GM19240 (cell line): Measurements from ENCODE around the gene CRADD.

Experiments
- DNase-seq: peaks from one replicate; pipeline ENCODE4 v3.0.0; 2011; ENCODE audit warnings: low spot score; ENCODE audit not compliant: insufficient read length

Gene CRADD

DNA sequence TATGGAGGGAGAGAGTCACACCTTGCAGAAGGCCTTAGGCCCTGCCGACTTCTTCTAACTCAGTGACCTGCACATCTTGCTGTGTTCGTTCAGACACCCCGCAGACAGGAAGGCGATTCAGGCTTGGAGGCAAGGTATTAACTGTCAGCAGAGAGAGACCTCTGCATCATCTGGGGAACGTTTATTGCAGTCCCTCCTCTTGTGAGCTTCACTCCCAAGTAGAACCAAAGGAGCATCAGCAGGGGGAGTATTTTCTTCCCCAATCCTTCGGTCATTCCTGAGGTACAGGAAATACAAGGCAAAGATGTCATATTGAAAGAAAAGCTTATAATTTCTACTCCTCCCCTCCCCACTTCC, 217.9 kb downstream of the CRADD start:
- no peak for DNase-seq

GRCh38 chr12:93896427-93896826, 219.3 kb downstream of the CRADD start:
- no peak for DNase-seq

- DNase-seq, result no peak
Measured at GRCh38 chr12:93896952-93897351, 219.8 kb downstream of the CRADD start.

DNA sequence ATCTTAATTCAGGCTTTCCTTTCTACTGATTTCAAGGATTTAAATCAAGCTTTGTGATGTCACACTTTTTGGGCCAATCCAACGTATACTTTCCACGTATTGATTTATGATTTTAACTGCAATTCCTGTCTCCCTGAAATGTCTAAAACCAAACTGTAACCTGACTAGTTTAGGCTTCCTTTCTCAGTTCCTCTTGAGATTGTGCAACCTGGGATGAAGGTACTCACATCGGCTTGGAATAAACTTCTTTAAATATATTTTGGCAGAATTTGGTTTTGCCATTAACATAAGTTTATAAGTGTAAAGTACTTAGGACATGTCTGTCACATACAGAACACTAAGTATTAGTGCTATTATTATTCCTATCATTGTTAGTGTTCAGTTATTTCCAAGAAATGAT, 224.6 kb downstream of the CRADD start:
- no peak for DNase-seq

DNA sequence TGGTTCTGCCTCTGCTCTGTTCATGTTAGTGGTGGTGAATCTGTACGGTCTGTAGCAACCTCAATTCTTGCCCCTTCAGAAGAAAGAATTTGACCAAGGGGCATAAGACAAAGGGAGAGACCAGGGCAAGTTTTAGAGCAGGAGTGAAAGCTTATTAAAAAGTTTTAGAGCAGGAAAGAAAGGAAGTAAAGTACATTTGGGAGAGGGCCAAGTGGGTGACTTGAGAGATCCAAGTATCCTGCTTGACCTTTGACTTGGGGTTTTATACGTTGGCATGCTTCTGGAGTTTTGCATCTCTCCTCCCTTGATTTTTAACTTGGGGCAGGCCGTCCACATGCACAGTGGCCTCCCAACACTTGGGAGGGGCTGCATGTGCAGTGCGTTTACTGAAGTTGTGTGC, 225.0 kb downstream of the CRADD start:
- DNase-seq, result no peak

DNA sequence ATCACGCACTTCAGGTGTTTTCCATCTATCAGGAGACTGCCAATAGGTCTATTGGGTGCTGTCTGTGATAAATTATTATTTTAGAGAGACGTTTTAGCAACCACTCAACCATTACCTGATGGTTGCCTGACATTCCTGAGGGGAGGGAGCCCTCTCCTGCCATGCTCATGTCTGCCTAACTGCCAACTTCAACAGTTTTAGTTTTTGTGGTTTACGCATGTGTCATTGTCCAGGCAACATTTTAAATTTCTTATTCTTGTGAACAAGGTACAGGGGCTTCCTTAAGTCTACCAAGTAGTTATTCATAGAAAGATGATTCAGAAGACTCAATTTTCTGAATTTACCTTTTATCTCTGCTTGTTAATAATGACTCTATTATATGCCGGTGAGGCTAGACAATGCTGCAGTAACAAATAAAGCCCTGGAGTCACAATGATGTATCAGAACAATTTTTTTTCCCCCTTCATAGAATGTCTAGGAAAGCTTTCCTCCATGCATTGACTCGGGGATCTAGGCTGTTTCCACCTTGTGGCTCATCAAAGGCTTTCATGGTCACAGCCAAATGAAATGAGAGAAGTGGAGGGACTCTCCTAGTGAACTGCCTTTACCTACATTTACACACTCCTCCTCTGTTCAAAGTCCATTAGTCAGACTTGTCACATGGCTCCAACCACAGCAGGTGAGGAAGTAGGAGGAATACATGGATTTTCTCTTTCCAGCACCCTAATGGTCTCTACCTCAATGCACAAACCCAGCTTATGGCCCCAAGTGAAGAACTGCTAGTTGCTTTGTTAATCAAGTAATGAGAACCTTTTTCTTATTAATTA, 225.8 kb downstream of the CRADD start:
- no peak for DNase-seq

GRCh38 chr12:93904124-93904523, 226.9 kb downstream of the CRADD start:
- DNase-seq, result no peak

DNA sequence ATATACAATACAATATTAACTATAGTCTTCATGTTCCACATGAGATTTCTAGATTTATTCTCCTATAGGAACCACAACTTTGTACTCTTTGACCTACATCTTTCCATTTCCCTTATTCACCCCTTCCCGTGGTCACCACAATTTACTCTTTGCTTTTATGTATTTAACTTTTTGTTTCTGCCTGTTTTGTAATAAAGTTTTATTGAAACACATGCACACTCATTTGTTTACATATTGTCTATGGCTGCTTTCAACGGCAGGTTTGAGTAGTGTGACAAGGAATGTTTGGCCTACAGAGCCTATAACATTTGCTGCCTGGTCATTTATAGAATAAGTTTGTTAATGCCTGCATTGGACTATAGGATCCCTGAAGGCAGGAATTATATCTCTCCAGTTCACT, 231.1 kb downstream of the CRADD start:
- no peak for DNase-seq

GRCh38 chr12:93908846-93909567, 231.8 kb downstream of the CRADD start:
- DNase-seq, result no peak

DNA sequence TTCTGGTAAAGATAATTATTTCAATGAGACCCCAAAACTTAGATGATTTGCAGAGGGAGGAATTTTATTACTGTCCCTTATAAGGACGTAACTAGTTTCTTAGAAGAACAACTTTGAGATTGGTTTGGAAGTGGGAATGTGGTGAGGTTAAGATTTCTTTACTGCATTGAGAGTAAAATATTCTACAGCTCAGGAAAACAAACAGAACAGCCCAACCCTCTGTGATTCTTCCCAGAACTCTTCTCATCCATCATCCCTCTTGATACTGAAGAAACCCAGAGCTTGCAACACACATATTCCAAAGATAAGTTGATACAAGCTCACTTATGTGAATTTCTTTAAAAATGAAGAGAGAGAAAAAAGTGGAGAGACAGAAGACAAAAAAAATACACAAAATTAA, 234.2 kb downstream of the CRADD start:
- no peak for DNase-seq

DNA sequence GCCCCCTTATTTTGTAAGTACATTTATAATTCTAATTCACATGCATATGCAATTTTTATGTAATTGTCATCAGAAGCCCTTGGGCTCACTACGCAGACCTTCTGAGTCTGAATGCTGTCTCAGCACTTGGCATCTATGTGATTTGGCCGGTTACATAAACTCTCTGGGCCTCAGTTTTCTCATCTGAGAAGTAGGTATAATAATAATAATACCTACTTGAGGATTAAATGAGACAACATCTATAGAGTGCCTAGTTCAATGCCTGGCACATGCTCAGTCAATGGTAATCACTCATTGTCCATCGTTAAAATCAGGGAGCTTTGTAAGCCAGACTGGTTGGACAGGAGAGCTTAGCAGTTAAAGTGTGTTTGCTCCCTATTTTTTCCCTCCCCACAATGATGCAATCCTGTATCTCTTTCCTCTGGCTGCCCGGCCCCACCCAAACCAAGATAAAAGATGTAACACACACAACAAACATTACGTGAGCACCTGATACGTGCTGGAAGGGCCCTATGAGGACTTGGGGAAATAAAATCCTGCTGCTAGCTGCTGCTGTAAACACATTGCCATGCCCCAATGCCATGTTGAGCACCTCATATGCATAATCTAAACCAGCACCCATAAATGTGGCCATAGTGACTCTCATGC, 235.0 kb downstream of the CRADD start:
- DNase-seq, result no peak

DNA sequence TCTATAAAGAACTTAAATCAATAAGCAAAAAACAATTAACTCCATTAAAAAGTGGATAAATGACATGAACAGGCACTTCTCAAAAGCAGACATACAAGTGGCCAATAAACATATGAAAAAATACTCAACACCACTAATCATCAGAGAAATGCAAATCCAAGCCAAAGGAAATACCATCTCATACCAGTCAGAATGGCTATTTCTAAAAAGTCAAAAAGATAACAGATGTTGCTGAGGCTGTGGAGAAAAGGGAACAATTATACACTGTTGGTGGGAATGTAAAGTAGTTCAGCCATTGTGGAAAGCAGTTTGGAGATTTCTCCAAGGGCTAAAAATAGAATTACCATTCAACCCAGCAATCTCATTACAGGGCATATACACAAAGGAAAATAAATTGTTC, 236.7 kb downstream of the CRADD start:
- no peak for DNase-seq

DNA sequence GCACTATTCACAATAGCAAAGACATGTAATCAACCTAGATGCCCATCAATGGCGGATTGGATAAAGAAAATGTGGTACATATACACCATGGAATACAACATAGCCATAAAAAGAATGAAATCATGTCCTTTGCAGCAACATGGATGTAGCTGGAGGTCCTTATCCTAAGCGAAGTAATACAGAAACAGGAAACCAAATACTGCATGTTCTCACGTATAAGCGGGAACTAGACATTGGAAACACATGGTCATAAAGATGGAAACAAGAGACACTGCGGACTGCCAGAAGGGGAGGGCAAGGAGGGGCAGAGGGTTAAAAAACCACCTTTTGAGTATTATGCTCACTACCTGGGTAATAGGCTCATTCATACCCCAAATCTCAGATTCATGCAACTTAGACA, 237.1 kb downstream of the CRADD start:
- DNase-seq, result no peak

DNA sequence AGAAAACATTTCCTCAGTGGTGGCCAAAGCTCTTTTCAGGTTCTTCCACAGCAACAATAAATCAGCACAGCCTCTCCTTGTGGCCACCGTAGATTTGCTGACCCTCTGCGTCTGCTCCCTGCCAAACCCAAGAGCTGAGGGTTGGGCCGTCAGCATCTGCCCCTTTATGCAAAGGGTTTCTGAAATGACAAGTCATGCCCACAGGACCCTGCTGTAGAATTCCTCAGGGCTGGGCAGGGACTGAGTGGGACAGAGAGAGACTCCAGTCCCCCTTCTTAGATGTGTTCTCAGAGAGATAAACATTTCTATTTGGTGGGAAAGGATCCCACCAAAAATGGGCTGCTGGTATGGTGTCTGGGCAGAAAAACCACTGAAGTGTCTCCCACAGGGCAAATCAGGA, 238.2 kb downstream of the CRADD start:
- DNase-seq, result no peak

- DNase-seq, result no peak
Measured at GRCh38 chr12:93916402-93916801, 239.2 kb downstream of the CRADD start.

GRCh38 chr12:93918262-93918661, 241.1 kb downstream of the CRADD start:
- no peak for DNase-seq

DNA sequence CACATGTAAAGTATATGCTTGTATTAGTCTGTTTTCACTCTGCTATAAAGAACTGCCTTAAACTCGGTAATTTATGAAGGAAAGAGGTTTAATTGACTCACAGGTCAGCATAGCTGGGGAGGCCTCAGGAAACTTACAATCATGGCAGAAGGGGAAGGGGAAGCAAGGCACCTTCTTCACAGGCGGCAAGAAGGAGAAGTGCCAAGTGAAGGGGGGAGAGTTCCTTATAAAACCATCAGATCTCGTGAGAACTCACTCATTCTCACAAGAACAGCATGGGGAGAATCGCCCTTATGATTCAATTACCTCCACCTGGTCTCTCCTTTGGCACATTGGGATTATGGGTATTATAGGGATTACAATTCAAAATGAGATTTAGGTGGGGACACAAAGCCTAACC, 241.7 kb downstream of the CRADD start:
- DNase-seq, result no peak

DNA sequence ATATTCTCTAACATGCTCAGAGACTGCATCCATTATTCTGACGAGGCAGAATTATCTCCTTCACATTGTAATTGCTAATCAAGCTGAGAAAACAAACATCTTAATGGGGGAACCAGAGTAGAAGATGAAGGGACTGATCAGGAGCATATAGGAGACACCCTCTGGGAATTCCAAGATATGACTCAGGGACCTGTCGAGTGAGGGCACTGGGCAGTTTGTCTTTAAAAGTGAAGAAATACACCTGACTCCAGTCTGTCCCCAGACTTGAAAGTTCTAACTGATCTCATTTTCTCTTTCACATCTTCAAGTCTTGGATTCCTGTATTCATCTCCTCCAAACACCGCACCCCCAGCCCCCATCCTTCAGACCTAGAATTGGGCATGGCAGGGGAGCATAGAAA, 244.3 kb downstream of the CRADD start:
- no peak for DNase-seq

- DNase-seq, result no peak
Measured at GRCh38 chr12:93922583-93923006, 245.4 kb downstream of the CRADD start.

DNA sequence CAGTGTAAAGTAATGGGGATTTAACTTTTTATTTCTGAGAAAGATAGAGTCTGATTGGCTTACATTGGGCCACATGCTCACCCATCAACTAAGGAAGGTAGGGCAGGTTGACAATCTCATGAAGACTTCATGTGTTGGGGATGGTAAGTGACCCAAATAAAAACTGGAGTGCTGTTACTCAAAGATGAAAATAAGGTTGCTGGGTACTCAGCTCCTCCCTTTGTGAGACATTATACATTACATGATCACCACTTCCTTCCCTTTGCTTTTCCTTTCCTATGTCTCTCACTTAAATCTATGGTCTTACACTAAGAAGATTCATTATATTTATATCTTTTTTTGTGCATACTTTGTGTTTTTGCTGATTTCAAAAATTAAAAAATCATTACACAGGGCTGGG, 247.2 kb downstream of the CRADD start:
- DNase-seq, result no peak

DNA sequence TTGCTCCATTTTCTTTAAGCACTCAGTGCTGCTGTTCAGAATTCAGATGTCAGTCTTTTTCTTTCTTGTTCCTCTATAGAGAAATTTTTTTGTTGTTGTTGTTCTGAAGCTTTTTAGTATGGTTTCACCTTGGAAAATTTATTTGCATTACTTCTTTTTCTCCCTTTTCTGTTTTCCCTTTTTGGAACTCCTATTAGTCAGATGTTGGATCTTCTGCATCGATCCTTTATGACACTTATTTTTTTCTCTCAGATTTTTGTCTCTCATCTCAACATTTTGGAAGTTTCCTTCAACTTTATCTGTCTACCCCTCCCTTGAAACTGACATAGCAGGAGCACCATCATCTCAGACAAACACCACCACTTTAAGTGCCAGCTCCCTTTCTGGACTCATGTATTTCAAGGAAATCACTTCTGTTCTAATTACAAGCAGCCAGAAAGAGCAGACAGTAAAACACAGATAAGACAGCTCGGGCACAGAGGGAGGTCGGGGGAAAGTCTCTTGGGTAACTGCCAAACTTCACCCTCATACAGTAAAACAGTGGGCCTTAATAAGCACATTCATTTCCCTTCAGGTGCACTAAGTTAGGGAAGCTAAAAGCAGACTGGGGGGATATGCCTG, 248.5 kb downstream of the CRADD start:
- DNase-seq, result no peak

- DNase-seq, result no peak
Measured at GRCh38 chr12:93926237-93926636, 249.1 kb downstream of the CRADD start.
